Keratinocyte (primary cell): ENCODE results near the gene MRPL32. TPM values are rescaled to one million over a fixed set of nuclear protein-coding genes. Genes with fewer than 3 reads are reported as not detected.

Experiments used
- DNase-seq: peaks from one replicate; pipeline ENCODE4 v3.0.0-alpha.2; 2011; ENCODE audit warnings: low read depth, missing footprints, low spot score
- FAIRE-seq: peaks from 2 replicates; lab custom pipeline; 2011; peaks lifted over from hg19 to GRCh38; lab: Jason Lieb, UNC
- H2AFZ ChIP-seq: 2 replicates; pipeline ENCODE4 v1.6.0; 2012; ENCODE audit warnings: low read length, control low read depth, inconsistent platforms; ENCODE audit not compliant: control insufficient read depth
- H3K27ac ChIP-seq: 2 replicates; pipeline ENCODE4 v1.5.1; 2011; ENCODE audit warnings: low read length; ENCODE audit not compliant: control insufficient read depth, insufficient read depth
- H3K27me3 ChIP-seq: 3 replicates; pipeline ENCODE4 v1.6.0; 2011; ENCODE audit warnings: low read length; ENCODE audit not compliant: control insufficient read depth, insufficient read depth; ENCODE audit errors: extremely low read depth
- H3K36me3 ChIP-seq, 2 experiments: 2 replicates in 1 of 2; 3 replicates in 1 of 2; pipeline ENCODE4 v1.5.1; 2011; ENCODE audit warnings: low read length in 2 of 2, mild to moderate bottlenecking in 1 of 2; ENCODE audit not compliant: control insufficient read depth in 2 of 2, insufficient read depth in 2 of 2; ENCODE audit errors: extremely low read depth in 1 of 2
- H3K4me1 ChIP-seq: 3 replicates; pipeline ENCODE4 v1.5.1; 2011; ENCODE audit warnings: low read length; ENCODE audit not compliant: control insufficient read depth, insufficient read depth; ENCODE audit errors: extremely low read depth
- H3K4me2 ChIP-seq: 3 replicates; pipeline ENCODE4 v1.6.0; 2011; ENCODE audit warnings: low read depth, low read length; ENCODE audit not compliant: control insufficient read depth, insufficient read depth; ENCODE audit errors: extremely low read depth
- H3K4me3 ChIP-seq, 3 experiments: fragments of 200-600 bp in 1 of 3; sonication (generic) in 1 of 3; 2 replicates in 2 of 3; 3 replicates in 1 of 3; pipeline ENCODE4 v1.5.1; 2011 to 2016; ENCODE audit warnings: low read length in 3 of 3, mild to moderate bottlenecking in 3 of 3, control low read depth in 2 of 3, inconsistent platforms in 1 of 3, low read depth in 1 of 3, mixed read lengths in 1 of 3, mixed run types in 1 of 3, moderate library complexity in 1 of 3; ENCODE audit not compliant: control insufficient read depth in 2 of 3, insufficient read depth in 2 of 3; ENCODE audit errors: extremely low read depth in 1 of 3
- H3K79me2 ChIP-seq: 2 replicates; pipeline ENCODE4 v1.6.0; 2012; ENCODE audit warnings: low read length; ENCODE audit not compliant: control insufficient read depth, insufficient read depth
- H3K9ac ChIP-seq: 3 replicates; pipeline ENCODE4 v1.6.0; 2011; ENCODE audit warnings: low read length; ENCODE audit not compliant: control insufficient read depth, insufficient read depth; ENCODE audit errors: extremely low read depth
- H3K9me1 ChIP-seq: 3 replicates; pipeline ENCODE4 v1.6.0; 2011; ENCODE audit warnings: low read length; ENCODE audit not compliant: control insufficient read depth, insufficient read depth; ENCODE audit errors: extremely low read depth
- H3K9me3 ChIP-seq: 2 replicates; pipeline ENCODE4 v1.5.1; 2012; ENCODE audit warnings: low read depth, low read length; ENCODE audit not compliant: control insufficient read depth
- H4K20me1 ChIP-seq: 3 replicates; pipeline ENCODE4 v1.6.0; 2011; ENCODE audit warnings: low read length; ENCODE audit not compliant: control insufficient read depth, insufficient read depth; ENCODE audit errors: extremely low read depth
- CTCF ChIP-seq, 3 experiments: IDR thresholded peaks in 1 of 3; conservative IDR thresholded peaks in 1 of 3; optimal IDR thresholded peaks in 1 of 3; 2 replicates in 2 of 3; 3 replicates in 1 of 3; pipeline versions ENCODE3 to v1.5.1; 2011; ENCODE audit warnings: low read length in 3 of 3, mild to moderate bottlenecking in 3 of 3, moderate library complexity in 2 of 3, control low read depth in 1 of 3, inconsistent platforms in 1 of 3; ENCODE audit not compliant: insufficient read depth in 2 of 3; ENCODE audit errors: extremely low read depth in 1 of 3
- EZH2 ChIP-seq: IDR thresholded peaks from one replicate; pipeline ENCODE4 v1.6.1; 2012; ENCODE audit warnings: inconsistent platforms, mild to moderate bottlenecking, low read length, moderate library complexity
- dilution Hi-C: fragments of 300-500 bp; cut with MboI; formaldehyde crosslinking; loops from one replicate; pipeline ENCODE4 v1.7.0; 2020; ENCODE audit warnings: low sequenced_read_pairs; ENCODE audit not compliant: extremely low pct_ligation_motif_present
- polyA plus RNA-seq, 5 experiments: library from polyadenylated mRNA; depleted of rRNA in 3 of 5; stranded (reverse) in 3 of 5; stranded (forward) in 1 of 5; unstranded in 1 of 5; fragments of >200 nt; gene quantifications; 1 replicate in 1 of 5; 2 replicates in 3 of 5; 3 replicates in 1 of 5; pipeline versions ENCODE4 v1.2.1 to v1.2.3, GENCODE V29; 2011 to 2012; ENCODE audit warnings: missing spikeins in 2 of 5, low read depth in 1 of 5, low replicate concordance in 1 of 5

Gene MRPL32
- polyA plus RNA-seq, 1 donor (not counting 4 experiments of a cell fraction or from before 2014, with no cell fraction given): 86.1 TPM

GRCh38 chr7:42952328-42952727 lies 20.2 kb downstream of the MRPL32 start:
- Histone ChIP-seq H3K4me3 (no peak overlapping the region), H3K27me3 (no peaks in the 10 kb centered on the region), H3K79me2 (no peaks in the 10 kb centered on the region), H3K36me3 (no peaks in the 10 kb centered on the region), H3K4me2 (no peak overlapping the region), H3K9me3 (no peaks in the 10 kb centered on the region), H3K9ac (no peak overlapping the region), H3K27ac (no peak overlapping the region), H3K9me1 (no peaks in the 10 kb centered on the region), H2AFZ (no peak overlapping the region), H4K20me1 (no peaks in the 10 kb centered on the region), H3K4me1 (no peaks in the 10 kb centered on the region)
- FAIRE-seq: no peak
- no peak for DNase-seq
- dilution Hi-C loops: no loop called here
- TF ChIP-seq EZH2: no peak
- no peak for TF ChIP-seq CTCF (optimal IDR thresholded peaks at IDR 0.05 in 1 of 3, IDR thresholded peaks at IDR 0.05 in 1 of 3, conservative IDR thresholded peaks at IDR 0.05 in 1 of 3; ENCODE audit: extremely low read depth in 1 of 3, insufficient read depth in 2 of 3, low read length in 3 of 3)

- no peak for DNase-seq
These were observed 21.8 kb downstream of the MRPL32 start for GRCh38 chr7:42953994-42954393.

More at GRCh38 chr7:42953994-42954393, 21.8 kb downstream of the MRPL32 start:
- no peak overlapping the region for H3K27ac ChIP-seq
- H3K79me2 ChIP-seq: no peaks in the 10 kb centered on the region
- no peaks in the 10 kb centered on the region for H3K9me3 ChIP-seq
- no peaks in the 10 kb centered on the region for H3K4me1 ChIP-seq
- dilution Hi-C loops: no loop called here
- no peaks in the 10 kb centered on the region for H3K9me1 ChIP-seq
- H2AFZ ChIP-seq: no peak overlapping the region
- H3K9ac ChIP-seq: no peak overlapping the region
- TF ChIP-seq CTCF (optimal IDR thresholded peaks at IDR 0.05 in 1 of 3, IDR thresholded peaks at IDR 0.05 in 1 of 3, conservative IDR thresholded peaks at IDR 0.05 in 1 of 3; ENCODE audit: extremely low read depth in 1 of 3, insufficient read depth in 2 of 3, low read length in 3 of 3): no peak
- TF ChIP-seq EZH2: no peak
- H3K36me3 ChIP-seq: no peaks in the 10 kb centered on the region
- no peak overlapping the region for H3K4me2 ChIP-seq
- H3K4me3 ChIP-seq: no peak overlapping the region
- H3K27me3 ChIP-seq: no peaks in the 10 kb centered on the region
- H4K20me1 ChIP-seq: no peaks in the 10 kb centered on the region
- FAIRE-seq: no peak
